SIG-M5 (cell line): Measurements from ENCODE around the gene CHI3L1.

Experiments
- DNase-seq: peaks from one replicate; lab custom pipeline; 2025; lab: John Stamatoyannopoulos, UW

The CHI3L1 gene

GRCh38 chr1:203180611-203181330 lies 5.7 kb downstream of the CHI3L1 start:
- no peak for DNase-seq

DNA sequence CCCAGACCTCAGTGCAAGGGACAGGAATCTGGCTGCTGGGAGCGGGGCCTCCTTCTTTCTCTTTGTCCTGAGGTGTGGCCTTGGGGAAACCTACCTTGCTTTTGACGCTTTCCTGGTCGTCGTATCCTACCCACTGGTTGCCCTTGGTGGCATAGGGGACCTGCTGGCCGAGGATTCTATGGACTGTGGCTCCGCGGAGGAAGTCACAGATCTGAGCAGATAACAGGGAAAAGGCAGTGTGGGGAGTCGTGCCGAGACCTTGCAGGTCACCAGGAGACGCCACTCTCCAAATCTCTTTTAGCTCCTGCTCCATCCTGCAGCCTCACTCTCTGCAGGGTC lies 6.9 kb downstream of the CHI3L1 start:
- DNase-seq = no peak

- no peak for DNase-seq
Observed at GRCh38 chr1:203178821-203179666, 7.5 kb downstream of the CHI3L1 start.

DNA sequence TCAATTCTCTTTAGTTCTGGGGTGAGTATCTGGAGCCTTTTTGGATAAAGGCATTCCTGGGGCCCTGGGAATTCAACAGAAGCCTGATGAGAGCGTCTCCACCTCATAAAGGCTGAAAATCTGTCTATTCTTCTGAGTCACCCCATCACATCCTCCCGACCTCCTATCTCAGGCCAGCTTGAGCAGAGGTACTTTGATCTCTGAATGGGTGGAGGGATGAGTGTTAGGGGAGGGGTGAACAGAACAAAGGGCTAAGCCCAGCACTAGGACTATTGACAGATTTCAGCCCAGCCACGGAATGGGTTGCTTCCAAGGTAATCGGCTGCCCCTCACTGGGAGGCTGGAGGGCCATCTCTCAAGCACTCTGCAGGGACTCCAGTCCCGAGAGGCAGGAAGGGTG lies 8.4 kb downstream of the CHI3L1 start:
- DNase-seq = no peak

GRCh38 chr1:203177470-203178039 lies 8.9 kb downstream of the CHI3L1 start:
- no peak for DNase-seq

DNA sequence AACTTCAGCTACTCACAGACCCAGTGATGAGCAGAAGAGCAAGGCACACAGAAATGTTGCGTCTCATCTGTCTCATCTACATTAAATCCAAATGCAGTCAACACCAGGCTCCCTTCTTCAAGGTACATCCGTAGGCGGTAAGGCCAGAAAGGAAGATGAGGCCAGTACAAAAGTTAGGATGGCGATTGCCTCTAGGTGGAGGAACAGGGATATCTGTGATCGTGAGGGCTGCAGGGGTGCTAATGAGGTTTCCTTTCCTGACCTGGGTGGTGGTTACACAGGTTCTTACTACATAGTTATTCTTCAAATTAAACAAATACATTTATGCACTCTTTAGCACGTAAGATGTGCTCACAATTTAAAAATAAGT lies 9.5 kb downstream of the CHI3L1 start:
- DNase-seq = no peak

DNA sequence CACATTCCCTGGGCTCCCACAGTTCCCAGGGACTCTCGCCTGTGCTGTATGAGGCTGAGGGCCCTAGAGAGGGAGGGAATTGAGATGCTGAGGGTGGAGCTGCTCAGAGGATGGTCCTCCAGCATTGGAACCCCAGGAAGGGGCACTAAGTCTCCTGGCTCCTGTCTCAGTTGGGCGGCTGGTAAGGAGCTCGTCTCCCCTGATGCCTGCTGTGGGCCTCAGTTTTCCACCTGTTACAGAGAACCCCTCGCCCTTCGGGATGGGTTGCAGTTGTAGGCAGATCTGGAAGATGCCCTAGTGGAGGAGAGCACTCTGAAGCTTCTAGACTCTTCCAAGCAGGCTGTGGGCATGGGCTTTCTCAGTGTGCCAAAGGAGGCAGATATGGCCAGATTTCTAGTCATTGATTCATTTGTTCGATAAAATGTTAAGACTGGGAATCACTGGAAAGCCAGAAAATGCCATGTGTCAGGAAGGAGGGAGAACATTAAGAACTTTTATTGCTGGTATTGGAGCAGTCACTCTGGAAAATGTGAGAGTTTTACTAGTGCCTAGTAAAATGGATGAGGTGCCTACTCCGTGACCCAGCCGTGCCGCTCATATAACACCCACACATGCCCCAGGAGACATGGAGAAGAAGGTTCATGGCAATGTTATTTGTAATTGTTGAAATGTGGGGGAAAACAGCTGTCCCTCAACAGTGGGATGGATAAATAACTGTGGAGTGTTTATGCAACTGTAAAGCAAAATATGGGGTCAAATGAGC lies 10.1 kb downstream of the CHI3L1 start:
- DNase-seq = no peak

DNA sequence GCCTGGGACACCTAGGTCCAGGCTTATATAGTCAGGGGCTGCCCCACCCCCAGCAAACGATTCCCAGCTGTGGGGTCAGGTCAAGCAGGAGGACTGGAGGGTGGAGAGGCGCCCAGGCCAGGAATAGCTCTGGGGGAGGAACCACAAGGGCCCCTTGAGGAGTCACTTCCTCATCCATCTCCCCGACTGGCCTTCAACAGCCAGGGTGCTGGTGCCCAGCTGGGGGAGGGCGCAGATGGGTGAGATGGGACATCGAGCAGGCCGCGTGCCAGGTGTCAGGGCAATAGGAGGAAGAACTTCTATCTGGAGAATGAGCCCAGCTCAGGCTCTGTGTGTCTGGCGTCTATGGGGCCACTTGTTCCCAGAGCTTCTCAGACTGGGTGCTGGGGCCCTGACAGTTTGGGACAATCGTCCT lies 10.7 kb downstream of the CHI3L1 start:
- no peak for DNase-seq

- DNase-seq = no peak
Observed at GRCh38 chr1:203175237-203175826, 11.2 kb downstream of the CHI3L1 start, which contains the start of gene MYBPH. Gene MYBPH, minus strand, starts transcription at chr1:203175826. Its CDS starts 71 bp downstream, at chr1:203175755.

GRCh38 chr1:203174324-203174985 lies 12.0 kb downstream of the CHI3L1 start:
- DNase-seq = no peak

DNA sequence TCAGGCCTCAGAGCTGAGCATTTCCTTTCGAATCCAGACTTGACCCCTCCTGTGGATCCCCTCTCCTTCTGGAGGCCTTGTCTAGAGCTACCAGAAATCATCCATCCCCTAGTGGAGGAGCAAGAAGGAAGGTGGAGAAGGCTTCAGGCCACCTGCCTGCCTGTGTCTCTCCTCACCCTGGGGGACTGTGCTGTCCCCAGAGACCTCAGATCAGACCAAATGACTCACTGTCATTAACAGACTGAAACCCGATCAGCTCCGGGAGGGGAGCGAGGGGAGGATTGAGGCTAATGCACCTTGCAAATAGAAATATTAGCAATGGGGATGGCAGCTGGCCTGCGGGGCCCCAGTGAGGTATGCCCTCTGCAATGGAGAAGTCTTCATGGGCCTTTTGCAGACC lies 12.9 kb downstream of the CHI3L1 start:
- no peak for DNase-seq

GRCh38 chr1:203173011-203173555 lies 13.4 kb downstream of the CHI3L1 start:
- no peak for DNase-seq

- DNase-seq = no peak
Observed at GRCh38 chr1:203172184-203173010, 14.1 kb downstream of the CHI3L1 start.

DNA sequence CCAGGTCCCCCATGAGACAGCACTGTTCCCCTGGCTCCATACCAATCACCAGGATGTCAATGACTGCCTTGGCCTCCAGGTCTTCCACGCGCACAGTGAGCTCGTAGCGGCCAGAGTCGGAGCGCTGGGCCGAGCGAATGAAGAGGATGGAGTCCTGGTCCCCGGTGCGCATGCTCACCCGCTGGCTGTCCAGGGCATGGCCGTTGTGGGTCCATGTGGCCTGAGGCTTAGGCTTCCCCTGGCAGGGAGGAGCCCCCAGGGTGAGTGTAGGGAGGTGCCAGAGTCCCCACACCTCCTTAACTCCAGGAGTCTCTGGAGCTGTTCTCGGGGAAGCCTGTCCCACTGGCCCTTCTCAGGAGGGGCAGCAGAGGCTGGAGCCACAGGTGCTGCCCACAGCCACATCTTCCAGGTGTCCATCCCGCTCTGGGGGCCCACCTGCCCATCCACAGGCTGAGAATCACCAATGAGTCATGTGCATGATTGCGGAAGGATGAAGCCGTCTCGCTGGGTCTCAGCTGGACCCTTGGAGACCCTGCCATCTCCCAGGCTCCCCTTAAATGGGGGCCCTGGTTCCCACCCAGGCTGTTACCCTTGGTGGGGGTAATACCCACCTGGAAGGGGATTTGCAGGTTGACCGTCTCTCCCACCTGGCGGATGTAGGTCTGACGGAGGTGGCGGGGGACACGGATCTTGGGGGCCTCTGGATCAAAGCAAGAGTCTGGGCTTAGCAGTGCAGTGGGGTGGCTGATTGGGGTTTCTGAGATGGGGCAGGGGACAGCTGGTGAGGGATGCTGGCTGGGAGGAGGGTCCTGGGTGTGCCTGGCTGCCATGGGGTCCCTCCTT lies 14.9 kb downstream of the CHI3L1 start:
- no peak for DNase-seq

- DNase-seq = no peak
Observed at GRCh38 chr1:203170625-203171330, 15.7 kb downstream of the CHI3L1 start.

GRCh38 chr1:203169770-203170520 lies 16.6 kb downstream of the CHI3L1 start:
- no peak for DNase-seq

DNA sequence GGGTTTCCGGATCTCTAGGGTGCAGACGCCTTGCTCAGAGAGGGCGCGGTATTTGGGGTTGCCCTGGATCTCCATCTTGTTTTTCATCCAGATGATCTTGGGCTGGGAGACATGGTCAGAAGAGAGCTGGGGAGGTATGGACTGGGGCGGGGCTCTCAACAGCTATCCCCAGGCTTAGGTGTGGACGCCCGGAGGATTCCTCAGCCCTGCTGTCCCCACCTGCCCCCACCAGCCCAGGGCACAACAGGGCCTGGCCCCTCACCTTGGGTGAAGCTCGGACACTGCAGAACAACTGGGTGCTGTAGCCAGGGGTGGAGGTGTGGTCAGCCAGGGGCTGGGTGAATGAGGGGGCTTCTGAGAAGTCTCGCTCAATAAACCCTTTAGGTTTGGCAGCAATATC lies 17.5 kb downstream of the CHI3L1 start:
- no peak for DNase-seq

- DNase-seq = no peak
Observed at GRCh38 chr1:203168256-203168786, 18.2 kb downstream of the CHI3L1 start.
